HepG2 (cell line): ENCODE measurements around the gene PRKCSH. TPM values are rescaled to one million over a fixed set of nuclear protein-coding genes. Genes with fewer than 3 reads are reported as not detected.

Experiments
- GABPB1 ChIP-seq: IDR thresholded peaks from 2 replicates; pipeline ENCODE4 v1.6.1; 2016; ENCODE audit warnings: mild to moderate bottlenecking, missing genetic modification reagents, moderate library complexity, missing compliant biosample characterization
- HNRNPK ChIP-seq: fragments of 200-400 bp; formaldehyde crosslinking; IDR thresholded peaks from 2 replicates; pipeline ENCODE4 v1.6.1; 2018; ENCODE audit warnings: low read length, low read depth, moderate library complexity, mild to moderate bottlenecking; ENCODE audit not compliant: poor library complexity, severe bottlenecking
- NFIB ChIP-seq: sonication (generic); formaldehyde crosslinking; IDR thresholded peaks from 2 replicates; pipeline ENCODE4 v1.9.0; 2021; ENCODE audit warnings: missing genetic modification reagents, mild to moderate bottlenecking, borderline replicate concordance
- PCBP2 ChIP-seq: fragments of 200-400 bp; formaldehyde crosslinking; optimal IDR thresholded peaks from 2 replicates; pipeline ENCODE3; 2018; ENCODE audit warnings: low read length, low read depth; ENCODE audit not compliant: poor library complexity, severe bottlenecking
- RBM39 ChIP-seq: fragments of 200-400 bp; formaldehyde crosslinking; IDR thresholded peaks from one replicate; pipeline ENCODE4 v1.6.1; 2018; ENCODE audit warnings: antibody characterized with exemption, mild to moderate bottlenecking, low read depth, low read length; ENCODE audit not compliant: poor library complexity, severe bottlenecking
- SAFB2 ChIP-seq: sonication (generic); formaldehyde crosslinking; IDR thresholded peaks from 2 replicates; pipeline ENCODE4 v1.5.1; 2020; ENCODE audit warnings: missing genetic modification reagents, low read depth, mild to moderate bottlenecking, borderline replicate concordance
- ZBTB1 ChIP-seq: sonication (generic); formaldehyde crosslinking; IDR thresholded peaks from 2 replicates; pipeline ENCODE4 v1.4.0; 2020; ENCODE audit warnings: missing genetic modification reagents, borderline replicate concordance
- ZNF251 ChIP-seq: sonication (generic); formaldehyde crosslinking; IDR thresholded peaks from 2 replicates; pipeline ENCODE4 v1.9.0; 2021; ENCODE audit warnings: mild to moderate bottlenecking, missing genetic modification reagents
- polyA plus RNA-seq, 8 experiments: library from polyadenylated mRNA; depleted of rRNA in 3 of 8; stranded (reverse) in 7 of 8; unstranded in 1 of 8; fragments of >200 nt; fragmentation: Illumina TruSeq in 4 of 8; extraction: Trizol in 4 of 8; gene quantifications; 2 replicates each; pipeline versions ENCODE4 v1.2.1 to v1.2.3, GENCODE V29; 2011 to 2016; ENCODE audit warnings: low read depth in 4 of 8, missing spikeins in 1 of 8, mixed read lengths in 1 of 8; ENCODE audit not compliant: insufficient read depth in 1 of 8
- total RNA-seq, 5 experiments: library from RNA; depleted of rRNA; stranded (reverse); fragments of >200 nt; fragmentation: Illumina TruSeq; extraction: Trizol; gene quantifications; 2 replicates each; pipeline ENCODE4 v1.2.3, GENCODE V29; 2016; ENCODE audit warnings: low read depth in 1 of 5
- TF ChIP-seq, protein P1 (sequence below): sonication (generic); formaldehyde crosslinking; IDR thresholded peaks from 2 replicates; pipeline ENCODE4 v1.5.0; 2020; ENCODE audit warnings: mild to moderate bottlenecking, missing genetic modification reagents
- TF ChIP-seq, protein P2 (sequence below): sonication (generic); formaldehyde crosslinking; IDR thresholded peaks from 2 replicates; pipeline ENCODE4 v1.4.0; 2020; ENCODE audit warnings: mild to moderate bottlenecking, low read depth, missing genetic modification reagents

The PRKCSH gene
- total and polyA plus RNA-seq, 2 of the 13 experiments (the other 11 are each of a cell fraction or from before 2014, with no cell fraction given), result 85.1 to 125 TPM

DNA sequence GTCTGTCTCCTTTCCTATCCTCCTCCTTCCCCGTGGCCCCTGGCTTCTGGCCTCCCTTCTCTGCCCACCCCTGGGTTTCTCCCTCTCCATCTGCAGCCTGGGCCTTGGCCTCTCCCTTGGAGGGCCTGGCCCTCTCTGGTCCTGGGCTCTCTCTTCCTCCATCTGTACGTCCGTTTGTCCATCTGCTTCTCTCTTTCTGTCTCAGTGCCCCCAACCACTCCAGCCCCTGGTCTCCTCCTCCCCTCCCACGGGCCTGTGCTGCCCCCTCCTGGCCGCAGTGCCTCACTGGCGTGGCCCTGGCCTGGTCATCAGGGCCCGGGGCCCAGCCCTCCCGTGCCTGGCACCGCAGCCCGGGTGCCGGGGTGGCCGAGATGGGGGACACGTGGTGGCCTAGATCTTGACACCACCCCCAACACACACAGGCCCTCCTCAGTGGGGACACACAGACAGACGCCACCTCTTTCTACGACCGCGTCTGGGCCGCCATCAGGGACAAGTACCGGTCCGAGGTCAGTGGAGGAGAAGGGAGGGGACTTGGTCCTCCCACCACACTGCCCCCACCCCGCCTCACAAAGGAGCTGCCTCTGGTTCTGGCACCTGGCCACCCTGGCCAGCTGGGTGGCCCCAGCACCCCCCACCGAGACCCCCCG is 11.3 kb downstream of the PRKCSH start (continued):
- peak; percentile 29 for TF ChIP-seq PCBP2
- TF ChIP-seq ZNF251 (CRISPR knock-in tag), result no peak
- no peak for TF ChIP-seq NFIB
- TF ChIP-seq RBM39, result peak; percentile 53
- TF ChIP-seq, protein P1, sequence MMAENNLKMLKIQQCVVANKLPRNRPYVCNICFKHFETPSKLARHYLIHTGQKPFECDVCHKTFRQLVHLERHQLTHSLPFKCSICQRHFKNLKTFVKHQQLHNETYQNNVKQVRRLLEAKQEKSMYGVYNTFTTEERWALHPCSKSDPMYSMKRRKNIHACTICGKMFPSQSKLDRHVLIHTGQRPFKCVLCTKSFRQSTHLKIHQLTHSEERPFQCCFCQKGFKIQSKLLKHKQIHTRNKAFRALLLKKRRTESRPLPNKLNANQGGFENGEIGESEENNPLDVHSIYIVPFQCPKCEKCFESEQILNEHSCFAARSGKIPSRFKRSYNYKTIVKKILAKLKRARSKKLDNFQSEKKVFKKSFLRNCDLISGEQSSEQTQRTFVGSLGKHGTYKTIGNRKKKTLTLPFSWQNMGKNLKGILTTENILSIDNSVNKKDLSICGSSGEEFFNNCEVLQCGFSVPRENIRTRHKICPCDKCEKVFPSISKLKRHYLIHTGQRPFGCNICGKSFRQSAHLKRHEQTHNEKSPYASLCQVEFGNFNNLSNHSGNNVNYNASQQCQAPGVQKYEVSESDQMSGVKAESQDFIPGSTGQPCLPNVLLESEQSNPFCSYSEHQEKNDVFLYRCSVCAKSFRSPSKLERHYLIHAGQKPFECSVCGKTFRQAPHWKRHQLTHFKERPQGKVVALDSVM (CRISPR knock-in tag), result no peak
- TF ChIP-seq HNRNPK, result peak; percentile 78
- peak; percentile 44; the same call in 1 of the 2 replicates for TF ChIP-seq GABPB1 (CRISPR knock-in tag)
- TF ChIP-seq SAFB2, result 0 out of 2 replicates have a peak, but pooled peaks have one; percentile 26
- TF ChIP-seq, protein P2, sequence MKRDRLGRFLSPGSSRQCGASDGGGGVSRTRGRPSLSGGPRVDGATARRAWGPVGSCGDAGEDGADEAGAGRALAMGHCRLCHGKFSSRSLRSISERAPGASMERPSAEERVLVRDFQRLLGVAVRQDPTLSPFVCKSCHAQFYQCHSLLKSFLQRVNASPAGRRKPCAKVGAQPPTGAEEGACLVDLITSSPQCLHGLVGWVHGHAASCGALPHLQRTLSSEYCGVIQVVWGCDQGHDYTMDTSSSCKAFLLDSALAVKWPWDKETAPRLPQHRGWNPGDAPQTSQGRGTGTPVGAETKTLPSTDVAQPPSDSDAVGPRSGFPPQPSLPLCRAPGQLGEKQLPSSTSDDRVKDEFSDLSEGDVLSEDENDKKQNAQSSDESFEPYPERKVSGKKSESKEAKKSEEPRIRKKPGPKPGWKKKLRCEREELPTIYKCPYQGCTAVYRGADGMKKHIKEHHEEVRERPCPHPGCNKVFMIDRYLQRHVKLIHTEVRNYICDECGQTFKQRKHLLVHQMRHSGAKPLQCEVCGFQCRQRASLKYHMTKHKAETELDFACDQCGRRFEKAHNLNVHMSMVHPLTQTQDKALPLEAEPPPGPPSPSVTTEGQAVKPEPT, result no peak
- no peak for TF ChIP-seq ZBTB1 (CRISPR knock-in tag)
